Ascending aorta (tissue), 2 donors: ENCODE data around the gene TMEM255B. TPM values are rescaled to one million over a fixed set of nuclear protein-coding genes. Genes with fewer than 3 reads are reported as not detected.

ENCODE experiments used
- DNase-seq, 2 donors: peaks; one replicate each; pipeline ENCODE4 v3.0.0-alpha.2; 2019; ENCODE audit warnings: low spot score in 2 of 2
- H3K27ac ChIP-seq, 2 donors: fragments of 200-600 bp; sonication (generic); one replicate each; pipeline ENCODE4 v1.5.1; 2016 to 2017; ENCODE audit warnings: mild to moderate bottlenecking in 1 of 2
- H3K27me3 ChIP-seq: fragments of 200-600 bp; sonication (generic); one replicate; pipeline ENCODE4 v1.5.1; 2017
- H3K36me3 ChIP-seq, 2 donors: fragments of 200-600 bp; sonication (generic); one replicate each; pipeline ENCODE4 v1.5.1; 2016
- H3K4me1 ChIP-seq, 2 donors: fragments of 200-600 bp; sonication (generic); one replicate each; pipeline ENCODE4 v1.5.1; 2016 to 2017; ENCODE audit warnings: mild to moderate bottlenecking in 1 of 2
- H3K4me3 ChIP-seq, 2 donors: fragments of 200-600 bp; sonication (generic); one replicate each; pipeline ENCODE4 v1.5.1; 2016 to 2017; ENCODE audit warnings: mild to moderate bottlenecking in 1 of 2
- H3K9me3 ChIP-seq, 2 donors: fragments of 200-600 bp; sonication (generic); one replicate each; pipeline ENCODE4 v1.5.1; 2016
- intact Hi-C: fragments of 100-400 bp; cut with DNase I; formaldehyde crosslinking; loops from one replicate; pipeline ENCODE4 v1.15.1; 2023
- total RNA-seq: library from RNA; depleted of rRNA; stranded (reverse); fragments of >200 nt; gene quantifications from one replicate; pipeline ENCODE4 v1.1.0, GENCODE V29; 2016
- TF ChIP-seq, protein P1 (sequence below), 3 experiments: fragments of 200-600 bp in 2 of 3; fragments of 450-650 bp in 1 of 3; sonication (generic) in 2 of 3; IDR thresholded peaks; one replicate each; pipeline ENCODE4 v1.5.1; 2016 to 2019; ENCODE audit warnings: antibody characterized with exemption in 3 of 3, mild to moderate bottlenecking in 1 of 3, moderate library complexity in 1 of 3

The TMEM255B gene
- total RNA-seq, 1 donor from 2014 or later = 4.7 TPM

DNA sequence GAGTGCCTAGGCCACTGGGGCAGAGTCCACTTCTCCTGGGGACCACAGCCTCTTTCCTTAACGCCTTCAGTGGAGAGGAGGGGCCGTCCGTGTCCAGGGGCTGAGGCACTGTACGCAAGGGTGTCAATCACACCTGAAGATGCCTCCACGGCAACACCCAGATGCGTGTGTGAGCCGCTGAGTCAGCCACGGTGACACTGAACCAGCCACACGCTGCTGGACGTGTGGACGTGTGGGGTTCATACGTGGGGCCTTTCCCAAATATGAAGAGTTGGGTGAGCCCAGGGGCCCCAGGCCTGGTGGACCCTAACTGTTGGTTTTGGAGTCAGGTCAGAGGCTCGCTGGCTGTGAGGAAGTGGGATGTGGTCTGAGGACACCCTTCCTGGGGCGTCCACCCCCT, 51.6 kb downstream of the TMEM255B start:
- TF ChIP-seq, protein P1, sequence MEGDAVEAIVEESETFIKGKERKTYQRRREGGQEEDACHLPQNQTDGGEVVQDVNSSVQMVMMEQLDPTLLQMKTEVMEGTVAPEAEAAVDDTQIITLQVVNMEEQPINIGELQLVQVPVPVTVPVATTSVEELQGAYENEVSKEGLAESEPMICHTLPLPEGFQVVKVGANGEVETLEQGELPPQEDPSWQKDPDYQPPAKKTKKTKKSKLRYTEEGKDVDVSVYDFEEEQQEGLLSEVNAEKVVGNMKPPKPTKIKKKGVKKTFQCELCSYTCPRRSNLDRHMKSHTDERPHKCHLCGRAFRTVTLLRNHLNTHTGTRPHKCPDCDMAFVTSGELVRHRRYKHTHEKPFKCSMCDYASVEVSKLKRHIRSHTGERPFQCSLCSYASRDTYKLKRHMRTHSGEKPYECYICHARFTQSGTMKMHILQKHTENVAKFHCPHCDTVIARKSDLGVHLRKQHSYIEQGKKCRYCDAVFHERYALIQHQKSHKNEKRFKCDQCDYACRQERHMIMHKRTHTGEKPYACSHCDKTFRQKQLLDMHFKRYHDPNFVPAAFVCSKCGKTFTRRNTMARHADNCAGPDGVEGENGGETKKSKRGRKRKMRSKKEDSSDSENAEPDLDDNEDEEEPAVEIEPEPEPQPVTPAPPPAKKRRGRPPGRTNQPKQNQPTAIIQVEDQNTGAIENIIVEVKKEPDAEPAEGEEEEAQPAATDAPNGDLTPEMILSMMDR (IDR thresholded peaks at IDR 0.05) = no peak
- intact Hi-C loops = no loop called here

DNA sequence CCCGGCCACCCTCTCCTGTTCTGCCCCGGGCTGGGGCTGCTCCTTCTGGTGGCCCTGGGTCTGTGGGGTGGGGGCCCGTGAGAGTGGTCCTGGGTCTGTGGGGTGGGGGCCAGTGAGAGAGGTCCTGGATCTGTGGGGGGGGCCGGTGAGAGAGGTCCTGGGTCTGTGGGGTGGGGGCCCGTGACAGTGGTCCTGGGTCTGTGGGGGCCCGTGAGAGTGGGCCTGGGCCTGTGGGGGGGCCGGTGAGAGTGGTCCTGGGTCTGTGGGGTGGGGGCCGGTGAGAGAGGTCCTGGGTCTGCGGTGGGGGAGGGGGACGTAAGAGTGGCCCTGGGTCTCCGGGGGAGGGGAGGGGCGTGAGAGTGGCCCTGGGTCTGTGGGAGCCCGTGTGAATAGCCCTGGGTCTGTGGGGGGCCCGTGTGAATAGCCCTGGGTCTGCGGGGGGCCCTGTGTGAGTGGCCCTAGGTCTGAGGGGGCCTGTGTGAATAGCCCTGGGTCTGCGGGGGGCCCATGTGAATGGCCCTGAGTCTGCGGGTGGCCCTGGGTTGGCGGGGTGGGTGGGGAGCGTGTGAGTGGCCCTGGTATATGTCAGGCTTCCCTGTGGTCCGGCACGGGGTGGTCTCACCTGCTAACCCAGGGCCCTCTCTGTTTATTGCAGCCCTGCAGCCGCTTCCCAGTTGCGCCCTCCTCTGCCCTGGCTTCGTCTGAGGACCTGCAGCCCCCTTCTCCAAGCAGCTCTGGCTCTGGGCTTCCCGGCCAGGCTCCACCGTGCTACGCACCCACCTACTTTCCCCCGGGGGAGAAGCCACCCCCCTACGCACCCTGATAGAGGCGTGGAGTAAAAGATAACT, 52.3 kb downstream of the TMEM255B start:
- DNase-seq = no peak
- no peak overlapping the region for H3K4me3 ChIP-seq

More for the DNA sequence above, 51.6 kb downstream of the TMEM255B start:
- peaks cover 0 to 10% of the 10 kb centered on the region in 2 donors for H3K9me3 ChIP-seq
- DNase-seq = no peak
- no peaks in the 10 kb centered on the region for H3K36me3 ChIP-seq
- no peak overlapping the region for H3K27ac ChIP-seq
- peaks cover 3 to 12% of the 10 kb centered on the region in 2 donors for H3K4me1 ChIP-seq
- H3K27me3 ChIP-seq = no peaks in the 10 kb centered on the region
- H3K4me3 ChIP-seq = no peak overlapping the region

DNA sequence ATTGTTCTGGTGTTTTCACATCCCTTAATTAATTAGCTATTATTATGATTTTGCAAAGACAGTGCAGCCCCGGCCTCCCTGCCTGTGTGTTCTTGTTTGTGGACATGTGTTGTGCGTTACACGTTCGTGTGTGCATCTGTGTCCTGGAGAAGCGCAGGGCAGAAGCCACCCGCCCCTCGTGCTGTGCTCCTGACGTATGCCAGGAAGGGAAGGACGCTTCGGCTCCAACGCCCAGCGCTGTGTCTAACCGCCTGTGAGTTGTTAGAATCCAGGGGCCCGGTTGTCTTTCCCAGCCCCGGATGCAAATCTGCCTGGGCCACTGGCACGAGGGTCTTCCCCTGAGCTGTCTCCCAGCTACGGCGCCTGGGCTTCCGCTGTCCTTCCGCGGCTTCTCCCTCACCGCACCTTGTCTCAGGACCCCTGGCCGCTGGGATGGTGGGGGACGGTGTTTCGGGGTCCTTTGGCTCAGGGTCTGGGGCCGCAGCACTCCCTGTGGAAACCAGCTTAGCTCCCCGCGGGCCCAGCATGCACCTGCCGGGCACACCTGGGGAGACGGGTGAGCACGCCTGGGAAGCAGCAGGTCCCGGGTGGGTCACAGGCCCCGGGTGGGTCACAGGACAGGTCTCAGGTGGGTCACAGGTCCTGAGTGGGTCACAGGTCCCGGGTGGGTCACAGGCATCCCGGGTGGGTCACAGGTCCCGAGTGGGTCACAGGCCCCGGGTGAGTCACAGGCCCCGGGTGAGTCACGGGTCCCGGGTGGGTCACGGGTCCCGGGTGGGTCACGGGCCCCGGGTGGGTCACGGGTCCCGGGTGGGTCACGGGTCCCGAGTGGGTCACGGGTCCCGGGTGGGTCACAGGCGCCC, 53.4 kb downstream of the TMEM255B start:
- H3K4me1 ChIP-seq = peaks cover 9 to 21% of the 10 kb centered on the region in 2 donors
- TF ChIP-seq, protein P1 (IDR thresholded peaks at IDR 0.05) = no peak
- peaks cover 0 to 10% of the 10 kb centered on the region in 2 donors for H3K9me3 ChIP-seq
- no peaks in the 10 kb centered on the region for H3K27me3 ChIP-seq
- no peak for DNase-seq
- no peaks in the 10 kb centered on the region for H3K36me3 ChIP-seq
- no peak overlapping the region for H3K27ac ChIP-seq
- H3K4me3 ChIP-seq = no peak overlapping the region
- intact Hi-C loops = no loop called here

More for the DNA sequence above, 52.3 kb downstream of the TMEM255B start:
- Histone ChIP-seq H3K27me3 (no peaks in the 10 kb centered on the region), H3K27ac (no peak overlapping the region), H3K36me3 (no peaks in the 10 kb centered on the region), H3K4me1 (peaks cover 3 to 13% of the 10 kb centered on the region in 2 donors), H3K9me3 (peaks cover 0 to 10% of the 10 kb centered on the region in 2 donors)
- TF ChIP-seq, protein P1 (IDR thresholded peaks at IDR 0.05) = no peak
- intact Hi-C loops = no loop called here

DNA sequence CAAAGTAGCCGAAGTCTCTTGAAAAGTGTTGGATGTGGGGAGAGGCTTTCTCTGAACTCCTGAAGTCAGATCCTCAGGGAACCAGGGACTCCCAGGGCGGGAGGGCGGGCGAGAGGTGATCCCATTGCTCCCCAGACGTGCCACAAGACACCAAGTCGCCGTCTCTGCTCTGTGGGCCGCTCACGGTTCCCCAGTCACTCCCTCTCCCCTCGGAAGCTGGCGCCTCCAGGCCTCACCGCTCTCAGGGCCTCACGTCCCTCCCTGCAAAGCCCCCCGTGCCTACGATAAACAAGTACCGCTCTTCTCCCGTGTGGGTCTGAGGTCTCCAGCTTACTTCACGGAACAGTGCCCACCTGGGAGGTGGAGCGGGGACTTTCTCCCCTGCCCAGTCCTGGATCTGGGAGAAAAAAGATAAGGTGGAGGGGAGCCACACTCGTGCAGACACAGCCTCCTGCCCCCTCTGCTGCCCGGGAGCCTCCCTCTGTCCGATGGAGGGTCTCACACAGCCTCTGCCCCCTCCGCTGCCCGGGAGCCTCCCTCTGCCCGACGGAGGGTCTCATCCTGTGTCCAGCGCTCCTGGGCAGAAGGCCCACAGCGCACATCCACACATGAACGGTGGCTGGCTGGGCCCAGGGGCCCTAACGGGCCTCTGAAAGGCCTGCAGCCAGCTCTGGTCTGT, 54.2 kb downstream of the TMEM255B start:
- H3K9me3 ChIP-seq = peaks cover 0 to 8% of the 10 kb centered on the region in 2 donors
- no peaks in the 10 kb centered on the region for H3K27me3 ChIP-seq
- intact Hi-C loops = no loop called here
- H3K27ac ChIP-seq = peak overlapping the region; percentile 59 to 71
- DNase-seq = no peak
- peaks cover 14 to 28% of the 10 kb centered on the region in 2 donors for H3K4me1 ChIP-seq
- H3K4me3 ChIP-seq = no peak overlapping the region
- H3K36me3 ChIP-seq = peaks cover 0 to under 1% of the 10 kb centered on the region in 2 donors
- TF ChIP-seq, protein P1 (IDR thresholded peaks at IDR 0.05) = no peak

DNA sequence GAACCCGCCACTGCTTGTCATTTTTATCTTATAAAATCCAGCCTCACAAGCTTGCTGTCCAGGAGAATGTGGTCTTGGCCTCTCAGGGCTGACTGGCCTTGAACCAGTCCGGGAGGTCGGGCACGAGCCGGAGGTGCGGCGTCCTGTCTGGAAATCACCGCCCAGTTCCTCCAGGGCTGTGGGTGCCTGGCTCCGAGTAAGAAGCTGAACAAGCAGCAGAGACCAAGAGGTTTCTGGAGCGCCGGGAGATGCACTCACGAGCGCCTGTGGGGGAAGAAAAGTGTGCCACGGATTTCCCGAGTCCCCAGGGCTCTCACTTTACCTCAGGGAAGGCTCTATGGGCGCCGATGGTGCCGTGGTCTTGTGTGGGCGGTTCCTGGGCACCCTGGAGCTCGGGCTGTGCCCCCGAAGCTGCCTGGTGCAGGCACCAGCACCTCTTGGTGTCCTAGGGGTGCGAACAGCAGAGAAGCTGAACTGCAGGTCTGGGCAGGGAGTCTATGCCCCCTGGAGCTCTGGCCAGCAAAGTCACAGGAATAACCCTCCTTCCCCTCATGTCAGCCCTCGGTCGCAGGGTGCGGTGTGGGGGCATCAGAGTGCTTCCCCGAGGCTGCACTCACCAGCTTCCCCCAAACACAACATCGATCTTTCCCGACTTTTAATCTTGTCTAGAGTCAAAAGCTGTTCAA, 54.9 kb downstream of the TMEM255B start:
- DNase-seq = no peak
- intact Hi-C loops = no loop called here
- H3K27ac ChIP-seq = peak overlapping the region; percentile 59 to 71

More for the DNA sequence above, 54.9 kb downstream of the TMEM255B start:
- TF ChIP-seq, protein P1 (IDR thresholded peaks at IDR 0.05) = no peak
- Histone ChIP-seq H3K27me3 (no peaks in the 10 kb centered on the region), H3K36me3 (peaks cover 0 to 4% of the 10 kb centered on the region in 2 donors), H3K9me3 (peaks cover 0 to 1% of the 10 kb centered on the region in 2 donors), H3K4me1 (peaks cover 14 to 28% of the 10 kb centered on the region in 2 donors), H3K4me3 (no peak overlapping the region)
